HG03108 (cell line): ENCODE results near the gene TUBB1.

Experiments
- ATAC-seq: cut with Tn5 transposase; IDR thresholded peaks from one replicate; pipeline ENCODE4 v1.9.1; 2021; ENCODE audit warnings: moderate library complexity; ENCODE audit not compliant: unreplicated experiment

TUBB1 gene

GRCh38 chr20:59042151-59042795 lies 23.0 kb downstream of the TUBB1 start, which contains the start of gene PRELID3B:
Gene PRELID3B, minus strand, starts transcription at chr20:59042786. Its CDS starts 56 bp downstream, at chr20:59042730.
- ATAC-seq: peak; percentile 20

GRCh38 chr20:59042796-59043631 lies 23.8 kb downstream of the TUBB1 start:
- peak; percentile 91 for ATAC-seq

- no peak for ATAC-seq
Observed at GRCh38 chr20:59043698-59044097, 24.5 kb downstream of the TUBB1 start.

GRCh38 chr20:59044295-59044694 lies 25.1 kb downstream of the TUBB1 start:
- no peak for ATAC-seq

- ATAC-seq: no peak
Observed at GRCh38 chr20:59044796-59045195, 25.6 kb downstream of the TUBB1 start.

GRCh38 chr20:59046862-59047261 lies 27.6 kb downstream of the TUBB1 start:
- ATAC-seq: no peak

GRCh38 chr20:59047938-59048680 lies 28.9 kb downstream of the TUBB1 start:
- no peak for ATAC-seq

- ATAC-seq: no peak
Observed at GRCh38 chr20:59048681-59049030, 29.4 kb downstream of the TUBB1 start.

- no peak for ATAC-seq
Observed at GRCh38 chr20:59050437-59050836, 31.2 kb downstream of the TUBB1 start.

GRCh38 chr20:59051666-59052185 lies 32.5 kb downstream of the TUBB1 start:
- no peak for ATAC-seq

GRCh38 chr20:59055302-59055701 lies 36.1 kb downstream of the TUBB1 start:
- no peak for ATAC-seq

- no peak for ATAC-seq
Observed at GRCh38 chr20:59062081-59062480, 42.9 kb downstream of the TUBB1 start.

GRCh38 chr20:59063358-59064213 lies 44.4 kb downstream of the TUBB1 start:
- no peak for ATAC-seq

GRCh38 chr20:59064214-59064722 lies 45.0 kb downstream of the TUBB1 start:
- ATAC-seq: no peak

- ATAC-seq: no peak
Observed at GRCh38 chr20:59068534-59068933, 49.3 kb downstream of the TUBB1 start.

GRCh38 chr20:59069026-59069425 lies 49.8 kb downstream of the TUBB1 start:
- ATAC-seq: no peak

GRCh38 chr20:59071216-59071615 lies 52.0 kb downstream of the TUBB1 start:
- ATAC-seq: no peak

GRCh38 chr20:59073582-59073981 lies 54.4 kb downstream of the TUBB1 start:
- no peak for ATAC-seq

- ATAC-seq: no peak
Observed at GRCh38 chr20:59074456-59074855, 55.2 kb downstream of the TUBB1 start.

GRCh38 chr20:59075934-59076508 lies 56.8 kb downstream of the TUBB1 start:
- no peak for ATAC-seq
